CD4-positive, alpha-beta T cell treated with Interleukin-15 for 1 hour (primary cell): ENCODE data around the gene SLC12A5.
"Not testable (repeated sequence)": the region's sequence is repeated elsewhere in the genome, so short reads cannot be mapped to it uniquely, and the experiment has no call there.

Experiments used
- DNase-seq: peaks from one replicate; pipeline ENCODE4 v3.0.0-alpha.2; 2020

Gene SLC12A5

DNA sequence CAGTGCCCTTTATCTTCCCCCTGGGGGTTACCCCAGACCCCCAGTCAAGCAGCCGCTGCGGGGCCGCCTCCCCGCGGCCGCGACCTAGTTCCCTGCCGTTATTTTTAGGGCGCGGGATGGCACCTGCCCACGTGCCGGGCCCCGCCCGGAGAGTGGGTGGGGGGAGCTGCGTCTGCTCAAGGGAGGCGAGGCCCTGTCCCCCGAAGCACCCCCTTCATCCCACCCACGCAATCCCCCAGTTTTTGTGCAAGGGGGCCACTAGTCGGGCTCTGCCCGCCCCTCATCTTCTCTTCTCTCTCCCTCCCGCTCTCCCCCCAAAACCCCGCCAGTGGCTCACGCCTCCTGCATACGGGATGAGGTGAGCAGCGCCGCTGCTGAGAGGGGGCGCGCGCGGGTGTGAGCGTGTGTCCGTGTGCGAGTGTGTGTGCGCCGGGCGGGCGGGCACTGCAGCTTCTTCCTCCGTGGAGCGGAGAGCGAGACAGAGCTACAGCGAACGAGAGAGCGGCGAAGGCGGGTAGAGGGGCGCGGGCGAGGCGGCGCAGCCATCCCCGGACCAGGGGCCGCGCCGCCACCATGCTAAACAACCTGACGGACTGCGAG lies at the start of gene SLC12A5:
Gene SLC12A5 (plus strand): TSS at position 444 of the 600 bp plus-strand sequence. CDS start 130 bp downstream, at position 574.
- DNase-seq = no peak

DNA sequence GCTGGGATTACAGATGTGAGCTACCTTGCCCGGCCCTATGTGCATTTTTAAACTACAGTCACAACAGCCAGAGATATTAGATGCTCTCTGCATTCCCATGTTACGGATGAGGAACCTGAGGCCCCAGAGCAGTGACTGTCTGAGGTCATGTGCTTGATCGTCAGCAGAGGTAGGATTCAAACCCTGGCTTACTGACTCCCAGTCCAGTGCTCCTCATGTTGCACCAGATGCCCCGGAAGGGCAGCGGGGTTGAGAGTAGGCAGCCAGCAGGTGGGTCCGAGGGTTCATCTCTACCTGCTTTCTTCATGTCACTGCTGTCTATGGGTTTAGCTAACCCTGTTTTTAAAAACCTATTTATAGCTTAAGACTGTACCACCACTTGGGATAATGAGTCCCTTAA lies 47.8 kb upstream of the SLC12A5 start:
- no peak for DNase-seq

DNA sequence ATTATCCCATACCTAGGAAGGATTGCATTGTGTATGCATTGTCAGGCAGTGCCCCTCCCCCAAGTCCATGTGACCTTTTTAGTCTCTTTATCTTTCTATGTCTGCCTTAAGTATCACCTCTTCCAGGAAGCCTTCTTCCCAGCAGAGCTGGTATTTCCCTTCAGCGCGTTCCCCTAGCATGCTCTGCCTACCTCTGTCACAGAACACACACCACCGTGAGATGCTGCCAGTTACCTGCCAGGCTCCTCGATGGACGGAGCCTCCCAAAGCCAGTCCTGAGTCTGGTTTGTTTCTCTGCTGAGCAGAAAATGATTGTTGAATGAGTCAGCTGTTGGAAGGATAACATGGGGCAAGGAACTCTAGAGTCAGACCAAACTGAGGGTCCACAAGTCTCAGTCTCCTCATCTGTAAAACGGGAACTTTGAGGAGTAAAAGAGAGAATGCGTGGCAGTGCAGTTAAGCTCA lies 45.7 kb upstream of the SLC12A5 start:
- no peak for DNase-seq

DNA sequence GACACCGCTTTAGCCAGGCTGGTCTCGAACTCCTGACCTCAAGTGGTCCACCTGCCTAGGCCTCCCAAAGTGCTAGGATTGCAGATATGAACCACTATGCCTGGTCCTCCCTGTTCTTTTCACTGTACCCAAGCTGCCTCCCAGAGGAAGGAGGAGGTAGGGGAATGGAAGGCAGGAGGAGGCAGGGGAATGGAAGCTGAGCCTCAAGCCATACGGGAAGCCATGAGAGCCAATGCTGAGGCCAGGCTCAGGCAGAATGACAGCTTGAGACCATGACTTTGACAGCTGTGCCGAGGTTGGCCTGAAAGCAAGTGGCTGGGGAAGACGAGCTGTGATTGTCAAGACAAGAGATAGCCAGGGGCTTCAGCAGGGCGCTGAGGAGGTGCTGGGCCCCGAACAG lies 43.4 kb upstream of the SLC12A5 start:
- DNase-seq = no peak

DNA sequence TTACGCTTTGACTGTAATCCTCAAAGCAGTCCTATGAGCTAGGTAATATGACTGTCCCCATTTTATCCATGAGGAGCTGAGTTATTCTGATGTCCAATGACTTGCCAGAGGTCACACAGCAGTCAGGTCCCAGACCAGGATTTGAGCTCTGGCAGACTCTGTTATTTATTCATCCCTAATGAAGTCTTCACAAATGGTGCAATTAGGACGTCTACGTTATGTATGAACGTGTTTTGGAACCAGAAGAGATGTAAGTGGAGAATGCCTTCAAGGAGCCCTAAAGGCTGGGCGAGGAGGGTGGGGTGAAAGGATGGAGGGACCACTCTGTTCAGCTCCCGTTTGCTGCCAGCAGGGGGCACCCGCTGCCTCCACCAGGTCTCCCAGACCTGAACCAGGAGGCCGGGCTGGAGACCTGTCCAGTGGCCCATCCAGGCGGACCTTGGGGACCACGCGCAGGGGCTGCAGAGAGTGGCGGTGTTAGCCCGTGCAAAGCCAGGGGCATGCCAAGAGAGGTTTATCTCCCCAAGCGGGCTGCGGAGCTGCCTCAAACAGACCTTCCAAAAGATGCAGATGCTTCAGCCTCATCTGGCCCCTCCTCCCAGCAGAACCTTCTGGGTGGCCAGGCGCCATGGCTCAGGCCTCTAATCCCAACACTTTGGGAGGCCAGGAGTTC lies 41.8 kb upstream of the SLC12A5 start:
- DNase-seq = peak; percentile 74

DNA sequence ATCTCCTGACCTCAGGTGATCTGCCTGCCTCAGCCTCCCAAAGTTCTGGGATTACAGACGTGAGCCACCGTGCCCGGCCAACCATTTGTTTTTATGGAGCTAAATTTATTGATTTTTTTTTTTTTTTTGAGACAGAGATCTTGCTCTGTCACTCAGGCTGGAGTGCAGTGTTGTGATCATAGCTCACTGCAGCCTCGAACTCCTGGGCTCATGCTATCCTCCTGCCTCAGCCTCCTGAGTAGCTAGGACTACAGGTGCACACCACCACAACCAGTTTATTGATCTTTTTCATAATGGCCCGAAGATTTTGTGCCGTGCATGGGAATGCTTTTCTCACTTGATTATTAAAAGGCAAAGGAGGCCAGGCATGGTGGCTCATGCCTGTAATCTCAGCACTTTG lies 40.2 kb upstream of the SLC12A5 start:
- DNase-seq = not testable (repeated sequence)

DNA sequence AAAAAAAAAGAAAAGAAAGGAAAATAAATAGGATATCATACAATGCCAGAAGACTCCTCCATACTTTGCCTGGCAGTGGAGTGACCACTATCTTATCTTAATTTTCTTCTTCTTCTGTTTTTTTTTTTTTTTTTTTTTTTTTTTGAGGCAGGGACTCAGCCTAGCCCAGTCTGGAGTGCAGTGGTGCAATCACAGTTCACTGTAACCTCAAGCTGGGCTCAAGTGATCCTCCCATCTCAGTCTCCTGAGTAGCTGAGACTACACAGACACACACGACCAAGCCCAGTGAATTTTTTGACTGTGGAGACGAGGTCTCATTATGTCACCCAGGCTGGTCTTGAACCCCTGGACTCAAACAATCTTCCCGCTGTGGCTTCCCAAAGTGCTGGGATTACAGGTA lies 37.4 kb upstream of the SLC12A5 start:
- no peak for DNase-seq

DNA sequence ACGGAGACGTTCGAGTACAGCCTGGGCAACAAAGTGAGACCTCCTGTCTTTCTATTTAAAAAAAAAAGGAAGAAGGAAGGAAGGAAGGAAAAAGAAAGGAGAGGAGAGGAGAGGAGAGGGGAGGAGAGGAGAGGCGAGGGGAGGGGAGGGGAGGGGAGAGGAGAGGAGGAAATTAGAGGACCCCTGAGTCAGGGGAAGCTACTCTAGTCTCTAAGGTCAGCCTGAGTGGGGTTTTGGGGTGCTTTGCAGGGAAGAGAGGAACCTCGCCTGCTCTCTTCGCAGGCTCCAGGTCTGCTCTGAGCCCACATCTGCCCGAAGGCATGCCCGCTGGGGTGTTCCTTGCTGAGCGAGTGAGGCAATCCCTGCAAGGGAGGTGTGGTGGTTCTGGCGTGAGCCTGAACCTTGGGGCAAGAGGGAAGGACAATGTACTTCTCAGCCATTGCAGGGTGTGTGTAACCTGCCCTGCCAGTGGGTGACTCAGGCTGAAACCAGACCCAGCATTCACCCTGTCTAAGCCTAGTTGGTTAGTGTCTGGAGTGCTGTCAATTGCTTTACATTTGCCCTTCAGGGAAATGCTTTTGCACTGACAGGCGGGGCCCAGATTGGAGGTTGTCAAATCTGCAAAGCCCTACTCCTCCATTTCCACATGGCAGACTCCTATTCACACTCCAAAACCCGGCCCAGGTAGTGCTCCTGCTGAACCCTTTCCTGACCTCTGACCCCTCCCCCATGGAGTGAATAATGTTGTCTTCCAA lies 35.6 kb upstream of the SLC12A5 start:
- peak; percentile 56 for DNase-seq

DNA sequence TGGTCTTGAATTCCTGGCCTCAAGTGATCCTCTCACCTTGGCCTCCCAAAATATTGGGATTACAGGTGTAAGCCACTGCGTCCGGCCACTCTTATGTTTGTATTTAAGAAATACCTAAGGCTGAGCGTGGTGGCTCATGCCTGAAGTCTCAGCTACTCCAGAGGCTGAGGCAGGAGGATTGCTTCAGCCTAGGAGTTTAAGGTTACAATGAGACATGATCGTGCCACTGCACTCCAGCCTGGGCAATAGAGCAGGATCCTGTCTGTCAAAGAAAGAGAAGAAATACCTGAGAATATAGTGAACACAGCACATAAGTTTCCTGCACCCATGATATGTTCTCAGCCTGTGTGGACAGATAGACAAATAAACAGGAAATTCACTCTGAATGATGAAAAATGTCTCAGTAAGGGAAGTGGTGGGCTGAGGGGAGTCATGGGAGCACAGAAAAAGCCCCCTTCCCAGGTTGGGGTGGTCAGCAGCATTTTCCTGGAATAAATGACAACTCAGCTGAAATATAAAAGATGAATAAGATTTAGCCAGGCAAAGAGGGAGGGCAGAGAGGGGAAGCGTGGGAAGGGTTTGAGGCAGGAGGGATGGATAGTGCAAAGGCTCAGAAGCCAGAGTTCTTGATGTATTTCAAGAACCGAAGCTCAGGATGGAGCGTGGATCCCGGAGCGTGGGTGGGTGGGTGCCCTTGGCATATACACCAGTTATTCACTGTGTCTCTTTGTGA lies 34.1 kb upstream of the SLC12A5 start:
- no peak for DNase-seq

DNA sequence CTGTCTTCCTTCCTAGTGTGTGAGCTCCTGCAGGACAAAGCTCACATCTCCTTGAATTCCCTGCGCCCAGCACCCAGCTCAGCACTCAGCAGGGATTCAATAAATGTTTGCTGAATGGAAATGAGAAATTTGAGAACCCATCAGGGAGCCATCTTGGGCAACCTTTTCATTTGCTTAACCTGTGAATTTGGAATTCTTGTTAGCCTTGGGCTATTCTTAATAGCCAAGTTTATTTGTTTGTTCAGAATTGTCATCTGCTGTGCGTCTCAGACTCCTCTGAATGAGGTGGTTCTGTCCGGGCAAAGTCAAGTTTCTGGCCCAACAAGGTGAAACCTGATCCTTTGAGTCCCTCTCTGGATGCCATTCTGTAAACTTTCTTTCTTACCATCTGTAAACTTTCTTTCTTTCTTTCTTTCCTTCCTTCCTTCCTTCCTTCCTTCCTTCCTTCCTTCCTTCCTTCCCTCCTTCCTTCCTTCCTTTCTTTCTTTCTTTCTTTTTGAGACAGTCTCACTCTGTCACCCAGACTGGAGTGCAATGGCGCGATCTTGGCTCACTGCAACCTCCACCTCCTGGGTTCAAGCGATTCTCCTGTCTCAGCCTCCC lies 33.4 kb upstream of the SLC12A5 start:
- DNase-seq = not testable (repeated sequence)

DNA sequence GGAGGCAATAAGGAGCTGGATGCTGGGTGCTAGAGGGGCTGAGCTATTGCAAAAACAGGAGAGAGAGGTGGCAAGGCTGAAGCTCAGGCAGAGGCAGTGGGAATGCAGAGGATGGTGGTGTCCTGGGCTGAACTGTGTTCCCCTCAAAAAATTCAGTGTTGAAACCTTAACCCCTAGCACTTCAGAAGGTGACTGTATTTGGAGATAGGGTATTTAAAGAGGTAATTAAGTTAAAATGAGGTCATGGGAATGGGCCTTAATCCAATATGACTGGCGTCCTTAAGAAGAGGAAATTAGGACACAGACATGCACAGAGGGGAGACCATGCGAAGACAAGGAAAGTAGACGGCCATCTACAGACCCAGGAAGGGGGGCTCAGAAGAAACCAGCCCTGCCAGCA lies 31.8 kb upstream of the SLC12A5 start:
- DNase-seq = no peak

DNA sequence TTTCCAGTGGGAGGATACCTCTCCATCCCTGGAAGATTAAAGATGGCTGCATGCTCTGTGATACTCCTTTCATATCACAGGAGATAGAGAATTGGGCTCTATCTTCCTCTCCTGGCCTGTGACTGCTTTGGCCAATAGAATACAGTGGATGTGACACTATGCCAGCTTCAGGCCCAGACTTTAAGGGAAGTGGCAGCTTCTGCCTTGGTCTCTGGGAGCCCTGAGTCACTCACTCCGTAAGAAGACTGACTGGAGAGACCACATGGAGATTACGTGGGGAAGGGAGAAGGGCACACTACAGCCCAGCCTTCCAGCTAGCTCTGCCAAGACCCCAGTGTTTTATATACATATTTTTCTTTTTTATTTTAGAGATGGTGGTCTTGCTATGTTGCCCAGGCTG lies 30.7 kb upstream of the SLC12A5 start:
- peak; percentile 66 for DNase-seq

DNA sequence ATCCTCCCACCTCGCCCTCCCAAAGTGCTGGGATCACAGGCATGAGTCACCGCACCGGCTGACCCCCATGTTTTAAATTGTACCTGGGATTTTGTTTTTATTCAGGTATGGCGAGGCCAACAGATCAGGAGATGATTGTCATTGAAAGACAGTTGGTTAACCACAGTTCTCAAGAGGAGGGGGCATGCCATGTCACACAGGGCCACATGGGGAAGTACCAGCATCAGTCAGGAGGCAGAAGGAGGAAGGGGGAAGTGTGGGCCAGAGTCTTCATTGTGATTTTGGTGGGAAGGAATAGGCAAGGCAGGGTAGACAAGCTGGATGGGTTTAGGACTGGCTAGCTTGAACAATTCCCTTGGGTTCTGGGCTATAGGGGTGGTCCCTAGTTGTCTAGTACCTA lies 30.3 kb upstream of the SLC12A5 start:
- peak; percentile 54 for DNase-seq

DNA sequence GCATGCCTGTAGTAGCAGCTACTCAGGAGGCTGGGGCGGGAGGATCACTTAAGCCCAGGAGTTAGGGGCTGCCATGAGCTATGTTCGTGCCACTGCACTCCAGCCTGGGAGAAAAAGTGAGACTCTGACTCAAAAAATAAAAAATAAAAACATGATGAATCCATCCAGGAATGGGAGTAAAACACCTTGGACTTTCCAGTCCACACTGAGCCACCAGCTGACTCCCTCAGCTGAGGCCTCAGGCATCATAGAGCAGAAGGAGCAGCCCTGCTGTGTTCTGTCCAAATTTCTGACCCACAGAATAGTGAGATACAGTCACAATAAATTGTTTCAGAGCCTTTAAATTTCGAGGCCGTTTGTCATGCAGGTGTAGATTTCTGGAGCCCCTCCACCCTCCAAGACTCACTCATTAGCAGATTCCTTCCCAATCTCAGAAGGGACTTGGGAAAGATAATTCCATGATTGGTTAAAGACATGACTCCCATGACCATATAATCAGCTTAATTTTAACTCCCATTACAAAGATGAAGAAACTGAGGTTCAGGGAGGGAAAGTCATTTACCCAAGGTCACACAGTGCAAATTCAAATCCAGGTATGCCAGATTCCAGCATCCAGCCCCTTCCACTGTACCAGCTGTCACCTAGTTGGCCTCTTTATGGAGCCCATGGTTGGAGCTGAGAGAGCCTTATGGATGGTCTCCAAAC lies 29.3 kb upstream of the SLC12A5 start:
- DNase-seq = no peak

DNA sequence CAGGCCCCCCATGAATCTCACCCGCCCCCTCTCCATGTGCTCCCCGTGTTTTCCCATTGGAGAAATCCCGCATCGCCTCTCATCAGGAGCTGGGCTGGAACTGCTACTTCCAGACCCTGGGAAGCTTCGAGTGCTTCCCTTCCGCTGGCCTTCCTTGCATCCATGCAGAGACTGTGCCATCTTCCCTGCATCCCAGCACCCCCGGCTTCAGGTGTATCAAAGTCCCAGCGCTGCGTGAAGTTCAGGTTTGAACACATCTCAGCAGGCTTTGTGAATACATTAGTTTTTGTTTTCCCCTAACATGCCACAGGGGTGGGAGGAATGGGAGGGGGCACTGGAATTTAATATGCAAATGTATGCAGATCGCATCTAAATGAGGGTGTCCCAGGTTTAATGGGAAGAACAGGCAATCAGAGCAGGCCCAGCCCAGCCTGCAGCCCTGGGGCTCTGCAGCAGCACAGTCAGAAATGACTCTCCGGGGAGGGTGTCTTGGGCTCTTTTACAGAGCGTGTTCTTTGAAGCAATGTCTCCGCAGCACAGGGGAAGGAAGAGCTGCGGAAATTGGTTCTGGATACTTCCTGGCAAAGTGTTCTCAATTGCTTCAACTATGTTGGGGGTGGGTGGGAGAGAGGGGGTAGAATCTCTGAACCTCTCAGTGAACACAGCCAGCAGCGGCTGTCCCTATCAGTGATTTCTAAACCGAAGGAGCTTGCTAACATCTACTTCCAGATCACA lies 28.6 kb upstream of the SLC12A5 start:
- no peak for DNase-seq

DNA sequence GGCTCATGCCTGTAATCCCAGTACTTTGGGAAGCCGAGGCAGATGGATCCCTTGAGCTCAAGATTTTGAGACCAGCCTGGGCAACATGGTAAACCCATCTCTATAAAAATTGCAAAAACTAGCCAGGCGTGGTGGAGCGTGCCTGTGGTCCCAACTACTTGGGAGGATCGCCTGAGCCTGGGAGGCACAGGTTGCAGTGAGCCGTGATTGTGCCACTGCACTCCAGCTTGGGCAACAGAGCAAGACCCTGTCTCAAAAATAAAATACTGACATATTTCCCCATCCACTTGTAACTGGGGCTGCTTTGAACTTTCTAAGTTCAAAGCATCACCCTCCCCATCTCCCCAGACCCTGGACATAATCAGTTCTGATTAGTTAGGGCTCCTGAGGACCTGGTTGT lies 27.5 kb upstream of the SLC12A5 start:
- no peak for DNase-seq

DNA sequence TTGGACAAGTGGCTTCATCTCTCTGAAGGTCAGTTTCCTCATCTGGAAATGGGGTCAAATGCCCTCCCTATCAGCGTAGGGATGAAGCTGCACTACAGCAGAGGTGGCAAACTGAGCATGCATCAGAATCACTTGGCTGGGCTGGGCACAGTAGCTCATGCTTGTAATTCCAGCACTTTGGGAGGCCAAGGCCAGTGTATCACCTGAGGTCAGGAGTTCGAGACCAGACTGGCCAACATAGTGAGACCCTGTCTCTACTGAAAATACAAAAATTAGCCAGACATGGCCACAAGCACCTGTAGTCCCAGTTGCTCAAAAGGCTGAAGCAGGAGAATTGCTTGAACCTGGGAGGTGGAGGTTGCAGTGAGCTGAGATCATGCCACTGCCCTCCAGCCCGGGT lies 27.0 kb upstream of the SLC12A5 start:
- DNase-seq = no peak

DNA sequence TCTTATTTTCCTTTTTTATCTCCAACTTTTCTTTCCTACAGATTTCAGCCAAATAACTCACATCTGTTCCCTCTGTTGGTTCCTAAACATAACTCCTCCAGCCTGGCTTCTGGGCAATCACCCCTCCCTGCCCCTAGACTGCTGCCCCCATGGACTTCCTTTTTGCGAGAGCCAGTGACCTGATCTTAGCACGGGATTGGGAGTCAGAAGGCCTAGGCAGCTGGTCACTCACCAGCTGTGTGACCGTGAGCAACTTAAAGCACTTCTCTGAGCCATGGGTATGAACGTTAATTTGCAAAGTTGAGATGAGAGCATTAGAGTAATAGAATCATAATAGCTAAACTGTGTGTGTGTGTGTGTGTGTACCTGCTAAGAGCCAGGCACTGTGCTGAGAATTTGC lies 24.8 kb upstream of the SLC12A5 start:
- DNase-seq = peak; percentile 51

DNA sequence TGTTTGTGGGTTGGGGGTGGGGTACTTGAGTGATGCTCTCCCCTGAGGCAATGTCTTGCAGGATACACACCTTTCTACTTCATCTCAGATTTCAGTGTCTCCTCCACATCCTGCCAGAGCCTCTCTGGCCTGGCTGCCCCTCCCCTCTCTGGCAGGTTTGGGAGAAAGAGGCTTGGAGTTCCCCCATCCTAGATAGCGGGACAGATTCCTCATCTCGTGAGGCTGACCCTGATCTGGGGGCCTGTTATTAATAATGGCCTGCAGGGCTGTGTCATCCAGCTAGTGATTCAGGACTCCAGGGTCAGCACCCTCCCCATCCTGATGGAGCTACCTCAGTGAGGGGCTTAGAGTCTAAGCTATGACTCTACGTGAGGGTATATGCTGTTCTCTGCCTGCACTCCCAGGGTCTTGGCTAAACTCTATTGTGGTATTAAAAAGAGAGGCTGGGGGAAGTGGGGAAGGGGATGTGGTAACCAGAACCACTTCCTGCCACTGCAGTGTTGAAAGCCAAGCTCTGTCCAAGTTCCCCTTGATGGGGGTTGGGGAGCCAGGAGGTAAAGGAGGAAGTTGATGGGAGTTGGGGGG lies 24.0 kb upstream of the SLC12A5 start:
- peak; percentile 71 for DNase-seq

DNA sequence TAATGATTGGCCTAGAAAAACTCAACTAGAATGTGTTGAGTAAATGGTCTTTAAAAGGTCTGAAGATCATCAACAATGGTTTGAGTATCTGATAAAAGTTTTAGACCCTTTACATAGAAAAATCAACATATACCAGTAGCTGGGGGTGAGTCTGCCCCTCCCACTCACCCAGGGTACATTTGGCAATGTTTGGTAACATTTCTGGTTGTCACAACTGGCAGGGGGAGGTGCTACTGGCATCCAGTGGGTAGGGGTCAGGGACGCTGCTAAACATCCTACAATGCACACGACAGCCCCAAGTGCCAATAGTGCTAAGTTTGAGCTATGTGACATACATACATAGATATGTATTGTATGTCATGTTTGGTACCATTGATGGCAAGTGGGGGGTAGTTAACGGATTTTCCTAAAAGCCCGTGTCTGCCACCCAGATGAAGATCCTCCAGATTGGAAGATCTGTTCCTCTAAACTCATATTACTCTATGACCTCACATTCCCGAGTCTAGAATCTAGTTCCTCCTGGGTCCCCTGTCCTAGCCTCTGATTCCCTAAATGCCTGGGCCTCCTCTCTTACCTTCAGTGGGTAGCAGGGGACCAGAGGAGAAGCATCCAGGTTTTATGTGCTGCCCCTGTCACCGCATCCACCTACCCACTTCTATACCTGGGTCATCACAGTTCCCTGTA lies 22.9 kb upstream of the SLC12A5 start:
- DNase-seq = no peak

DNA sequence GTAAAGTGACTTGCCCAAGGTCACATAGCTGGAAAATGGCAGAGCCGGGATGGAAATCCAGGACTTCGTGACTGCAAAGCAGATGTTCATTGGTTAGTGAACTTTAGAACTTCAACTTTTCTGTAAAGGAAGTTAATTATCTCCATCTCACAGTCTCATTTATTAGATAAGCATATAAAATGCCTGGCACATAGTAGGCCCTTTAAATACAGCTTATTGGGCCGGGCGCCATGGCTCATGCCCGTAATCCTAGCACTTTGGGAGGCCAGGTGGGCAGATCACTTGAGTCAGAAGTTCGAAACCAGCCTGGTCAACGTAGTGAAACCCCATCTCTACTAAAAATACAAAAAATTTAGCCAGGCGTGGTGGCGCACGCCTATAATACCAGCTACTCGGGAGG lies 22.1 kb upstream of the SLC12A5 start:
- DNase-seq = no peak
